ENCODE data around the gene ATP6V0E2. TPM values are rescaled to one million over a fixed set of nuclear protein-coding genes. Genes with fewer than 3 reads are reported as not detected.
"Not testable (repeated sequence)": the region's sequence is repeated elsewhere in the genome, so short reads cannot be mapped to it uniquely, and the experiment has no call there.

Gene ATP6V0E2
- polyA plus RNA-seq, 2 of the 4 experiments (the other 2 are of a cell fraction), result 17.3 to 44.9 TPM

DNA sequence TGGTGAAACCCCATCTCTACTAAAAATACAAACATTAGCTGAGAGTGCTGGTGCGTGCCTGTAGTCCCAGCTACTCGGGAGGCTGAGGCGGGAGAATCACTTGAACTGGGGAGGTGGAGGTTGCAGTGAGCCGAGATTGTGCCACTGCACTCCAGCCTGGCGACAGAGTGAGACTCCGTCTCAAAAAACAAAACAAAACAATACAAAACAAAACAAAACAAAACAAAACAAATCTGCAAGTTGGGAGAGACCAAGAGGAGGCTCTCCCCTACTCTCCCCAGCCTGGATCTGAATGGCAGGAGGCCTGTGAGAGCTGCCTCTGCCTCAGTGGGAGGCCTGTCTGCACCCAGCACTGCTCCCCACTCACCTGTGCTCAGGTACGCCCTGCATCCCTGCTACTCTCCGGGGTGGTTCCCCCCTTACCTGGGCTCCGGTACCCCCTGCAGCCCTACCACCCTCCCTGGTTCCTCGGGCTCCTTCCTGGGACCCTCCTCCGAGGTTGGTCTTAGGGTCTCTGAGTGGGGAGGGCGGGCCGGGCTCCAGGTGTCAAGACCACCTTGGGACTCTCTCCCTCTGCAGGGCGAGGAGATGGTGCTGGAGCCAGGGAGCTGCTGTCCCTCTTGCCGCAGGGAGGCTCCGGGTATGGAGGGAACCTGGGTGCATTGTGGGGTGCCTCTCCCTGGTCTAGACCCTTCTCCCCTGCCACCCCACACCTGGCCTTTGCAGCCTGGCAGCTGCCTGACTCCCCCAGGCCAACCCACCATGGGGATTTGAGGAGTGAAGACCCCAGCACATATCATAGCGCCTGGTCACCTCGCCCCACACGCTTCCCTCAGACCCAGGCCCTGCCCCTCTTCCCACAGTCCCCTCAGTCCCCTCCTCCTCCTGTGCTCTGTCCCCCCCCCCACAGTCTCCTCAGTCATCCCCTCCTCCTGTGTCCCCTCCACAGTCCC is 45.1 kb upstream of the ATP6V0E2 start (continued):
- TF ChIP-seq HEYL (CRISPR knock-in tag; IDR thresholded peaks at IDR 0.05) (no peak), ESRRA (IDR thresholded peaks at IDR 0.05; ENCODE audit: borderline replicate concordance, low read length) (no peak), ZSCAN20 (CRISPR knock-in tag; IDR thresholded peaks at IDR 0.05) (no peak), CHD4 (IDR thresholded peaks at IDR 0.05; ENCODE audit: borderline replicate concordance) (no peak), RNF2 (IDR thresholded peaks at IDR 0.05; ENCODE audit: borderline replicate concordance, low read depth) (no peak), POLR2A (IDR thresholded peaks at IDR 0.05; ENCODE audit: low read length) (no peak), EP300 (IDR thresholded peaks at IDR 0.05) (no peak)

DNA sequence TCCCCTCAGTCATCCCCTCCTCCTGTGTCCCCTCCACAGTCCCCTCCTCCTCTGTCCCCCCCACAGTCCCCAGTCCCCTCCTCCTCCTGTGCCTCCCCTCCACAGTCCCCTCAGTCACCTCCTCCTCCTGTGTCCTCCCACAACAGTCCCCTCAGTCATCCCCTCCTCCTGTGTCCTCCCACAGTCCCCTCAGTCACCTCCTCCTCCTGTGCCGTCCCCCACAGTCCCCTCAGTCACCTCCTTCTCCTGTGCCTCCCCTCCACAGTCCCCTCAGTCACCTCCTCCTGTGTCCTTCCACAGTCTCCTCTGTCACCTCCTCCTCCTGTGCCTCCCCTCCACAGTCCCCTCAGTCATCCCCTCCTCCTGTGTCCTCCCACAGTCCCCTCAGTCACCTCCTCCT is 43.2 kb upstream of the ATP6V0E2 start:
- ATAC-seq; H3K27ac ChIP-seq; H3K9me3 ChIP-seq; H3K4me1 ChIP-seq; FAIRE-seq; H3K4me2 ChIP-seq; DNase-seq (ENCODE audit: low read depth in 1 of 2, low spot score in 1 of 2); H3K4me3 ChIP-seq; POLR2A ChIA-PET: not testable (repeated sequence)
- CTCF ChIA-PET, result interaction anchor here (1.2 kb wide), 1 partner anchor 9 kb away, joined by 4 read pairs; no protein-coding TSS in a partner anchor
- no CpG with 5 or more reads among the region's 1 CpG for WGBS (ENCODE audit: missing lambda C conversion rate)

DNA sequence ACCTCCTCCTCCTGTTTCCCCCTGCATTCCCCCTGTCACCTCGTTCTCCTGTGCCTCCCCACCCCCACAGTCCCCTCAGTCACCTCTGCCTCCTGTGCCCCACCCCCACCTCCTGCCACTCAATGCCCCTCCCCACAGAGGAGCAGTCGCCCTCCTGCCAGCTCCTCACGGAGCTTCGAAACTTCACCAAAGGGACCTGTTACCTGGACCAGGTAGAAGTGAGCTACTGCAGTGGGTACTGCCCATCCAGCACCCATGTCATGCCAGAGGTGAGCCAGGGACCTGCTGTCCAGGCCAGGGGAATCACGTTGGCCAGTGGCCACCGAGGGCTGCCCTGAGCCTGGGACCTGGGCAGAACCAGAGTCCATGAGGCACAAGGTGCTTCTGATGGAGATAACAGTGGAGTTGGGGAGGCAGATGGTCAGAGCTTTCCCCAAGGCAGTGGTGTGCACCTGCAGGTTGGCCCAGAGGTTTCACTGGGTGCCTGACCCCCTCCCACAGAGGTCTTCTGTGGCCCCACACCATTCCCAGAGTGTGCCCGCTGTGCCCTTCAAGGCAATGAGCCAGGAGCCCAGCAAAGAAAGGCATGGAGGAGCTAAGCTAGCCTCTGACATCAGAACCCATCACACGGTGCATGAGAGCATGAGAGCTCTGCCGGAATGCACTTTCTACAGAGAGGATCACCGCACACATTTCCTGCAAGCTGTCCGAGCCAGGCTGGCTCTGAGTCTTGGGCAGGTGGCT is 42.6 kb upstream of the ATP6V0E2 start:
- FAIRE-seq (no peak), ATAC-seq (peak in 1 of 2 experiments; percentile 34; a peak in 3 of 6 replicates), DNase-seq (ENCODE audit: low read depth in 1 of 2, low spot score in 1 of 2) (no peak)
- CTCF ChIA-PET, result interaction anchor here (0.9 to 1.2 kb wide), 3 partner anchors 10 to 50 kb away, joined by 3 to 4 read pairs (median 3); no protein-coding TSS in a partner anchor
- TF ChIP-seq RCOR1 (IDR thresholded peaks at IDR 0.05; ENCODE audit: low read depth, low read length) (no peak), MYC (IDR thresholded peaks at IDR 0.05; ENCODE audit: borderline replicate concordance, low read length) (no peak), RFX5 (IDR thresholded peaks at IDR 0.05) (no peak), TP53 (CRISPR knock-in tag; IDR thresholded peaks at IDR 0.05) (no peak), JUNB (IDR thresholded peaks at IDR 0.05) (no peak), PHF8 (IDR thresholded peaks at IDR 0.05; ENCODE audit: borderline replicate concordance, low read depth) (no peak), NPAS2 (CRISPR knock-in tag; IDR thresholded peaks at IDR 0.05; ENCODE audit: borderline replicate concordance) (no peak), FOSL2 (IDR thresholded peaks at IDR 0.05) (no peak), FOSL2 (CRISPR knock-in tag; IDR thresholded peaks at IDR 0.05) (no peak), RAD21 (conservative IDR thresholded peaks at IDR 0.05 in 1 of 2, IDR thresholded peaks at IDR 0.05 in 1 of 2) (no peak)
- TF ChIP-seq, protein P1, sequence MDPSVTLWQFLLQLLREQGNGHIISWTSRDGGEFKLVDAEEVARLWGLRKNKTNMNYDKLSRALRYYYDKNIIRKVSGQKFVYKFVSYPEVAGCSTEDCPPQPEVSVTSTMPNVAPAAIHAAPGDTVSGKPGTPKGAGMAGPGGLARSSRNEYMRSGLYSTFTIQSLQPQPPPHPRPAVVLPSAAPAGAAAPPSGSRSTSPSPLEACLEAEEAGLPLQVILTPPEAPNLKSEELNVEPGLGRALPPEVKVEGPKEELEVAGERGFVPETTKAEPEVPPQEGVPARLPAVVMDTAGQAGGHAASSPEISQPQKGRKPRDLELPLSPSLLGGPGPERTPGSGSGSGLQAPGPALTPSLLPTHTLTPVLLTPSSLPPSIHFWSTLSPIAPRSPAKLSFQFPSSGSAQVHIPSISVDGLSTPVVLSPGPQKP (IDR thresholded peaks at IDR 0.05; ENCODE audit: low read depth, low read length), result no peak
- TF ChIP-seq, protein P2, sequence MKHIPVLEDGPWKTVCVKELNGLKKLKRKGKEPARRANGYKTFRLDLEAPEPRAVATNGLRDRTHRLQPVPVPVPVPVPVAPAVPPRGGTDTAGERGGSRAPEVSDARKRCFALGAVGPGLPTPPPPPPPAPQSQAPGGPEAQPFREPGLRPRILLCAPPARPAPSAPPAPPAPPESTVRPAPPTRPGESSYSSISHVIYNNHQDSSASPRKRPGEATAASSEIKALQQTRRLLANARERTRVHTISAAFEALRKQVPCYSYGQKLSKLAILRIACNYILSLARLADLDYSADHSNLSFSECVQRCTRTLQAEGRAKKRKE (CRISPR knock-in tag; IDR thresholded peaks at IDR 0.05; ENCODE audit: low read depth), result no peak
- TF ChIP-seq, protein P3, sequence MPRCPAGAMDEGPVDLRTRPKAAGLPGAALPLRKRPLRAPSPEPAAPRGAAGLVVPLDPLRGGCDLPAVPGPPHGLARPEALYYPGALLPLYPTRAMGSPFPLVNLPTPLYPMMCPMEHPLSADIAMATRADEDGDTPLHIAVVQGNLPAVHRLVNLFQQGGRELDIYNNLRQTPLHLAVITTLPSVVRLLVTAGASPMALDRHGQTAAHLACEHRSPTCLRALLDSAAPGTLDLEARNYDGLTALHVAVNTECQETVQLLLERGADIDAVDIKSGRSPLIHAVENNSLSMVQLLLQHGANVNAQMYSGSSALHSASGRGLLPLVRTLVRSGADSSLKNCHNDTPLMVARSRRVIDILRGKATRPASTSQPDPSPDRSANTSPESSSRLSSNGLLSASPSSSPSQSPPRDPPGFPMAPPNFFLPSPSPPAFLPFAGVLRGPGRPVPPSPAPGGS (IDR thresholded peaks at IDR 0.05), result no peak
- H3K4me1 ChIP-seq, result no peaks in the 10 kb centered on the region
- POLR2A ChIA-PET, result no interaction called here
- 41% methylated on average over 9 of the region's 11 CpGs for WGBS (ENCODE audit: missing lambda C conversion rate)
- no peak overlapping the region for H3K4me3 ChIP-seq
- H3K4me2 ChIP-seq, result no peak overlapping the region
- no peak overlapping the region for H3K27ac ChIP-seq
- H3K9me3 ChIP-seq, result no peaks in the 10 kb centered on the region
